ENCODE data around the gene GNA15.

DNA sequence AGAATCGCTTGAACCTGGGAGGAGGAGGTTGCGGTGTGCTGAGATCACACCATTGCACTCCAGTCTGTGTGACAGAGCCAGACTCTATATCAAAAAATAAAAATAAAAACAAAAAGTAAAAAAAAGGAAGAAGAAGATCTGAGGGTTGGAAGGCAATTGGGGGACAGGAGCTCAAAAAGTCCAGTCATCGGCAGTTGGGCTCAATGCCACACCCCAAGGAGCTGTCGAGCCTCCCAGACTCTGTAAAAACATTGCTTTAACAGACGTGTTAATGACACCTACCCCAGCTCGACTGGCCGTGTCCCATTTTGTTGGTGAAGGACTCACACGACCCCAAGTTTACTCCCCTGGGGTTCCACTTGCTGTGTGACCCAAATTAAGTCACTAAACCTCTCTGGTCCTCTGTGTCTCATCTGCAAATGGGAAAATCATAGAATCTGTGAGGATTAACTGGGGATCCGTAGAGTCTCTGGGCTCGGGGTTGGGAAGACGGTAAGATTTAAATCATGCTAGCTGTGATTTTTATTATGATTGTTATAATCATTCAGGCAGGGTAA, 7.0 kb downstream of the GNA15 start:
- TF ChIP-seq POLR2A (IDR thresholded peaks at IDR 0.05): no peak
- TF ChIP-seq, protein P1, sequence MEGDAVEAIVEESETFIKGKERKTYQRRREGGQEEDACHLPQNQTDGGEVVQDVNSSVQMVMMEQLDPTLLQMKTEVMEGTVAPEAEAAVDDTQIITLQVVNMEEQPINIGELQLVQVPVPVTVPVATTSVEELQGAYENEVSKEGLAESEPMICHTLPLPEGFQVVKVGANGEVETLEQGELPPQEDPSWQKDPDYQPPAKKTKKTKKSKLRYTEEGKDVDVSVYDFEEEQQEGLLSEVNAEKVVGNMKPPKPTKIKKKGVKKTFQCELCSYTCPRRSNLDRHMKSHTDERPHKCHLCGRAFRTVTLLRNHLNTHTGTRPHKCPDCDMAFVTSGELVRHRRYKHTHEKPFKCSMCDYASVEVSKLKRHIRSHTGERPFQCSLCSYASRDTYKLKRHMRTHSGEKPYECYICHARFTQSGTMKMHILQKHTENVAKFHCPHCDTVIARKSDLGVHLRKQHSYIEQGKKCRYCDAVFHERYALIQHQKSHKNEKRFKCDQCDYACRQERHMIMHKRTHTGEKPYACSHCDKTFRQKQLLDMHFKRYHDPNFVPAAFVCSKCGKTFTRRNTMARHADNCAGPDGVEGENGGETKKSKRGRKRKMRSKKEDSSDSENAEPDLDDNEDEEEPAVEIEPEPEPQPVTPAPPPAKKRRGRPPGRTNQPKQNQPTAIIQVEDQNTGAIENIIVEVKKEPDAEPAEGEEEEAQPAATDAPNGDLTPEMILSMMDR (IDR thresholded peaks at IDR 0.05): no peak

All from Peyer's patch (tissue), 4 donors.